Breast epithelium (tissue), 3 donors: ENCODE results near the gene LGALS7B.

Source experiments
- CTCF ChIP-seq, 3 donors: fragments of 450-650 bp; IDR thresholded peaks; one replicate each; pipeline ENCODE4 v1.5.1; 2016 to 2017; ENCODE audit warnings: antibody characterized with exemption in 3 of 3, mild to moderate bottlenecking in 3 of 3, moderate library complexity in 3 of 3
- POLR2A ChIP-seq: fragments of 450-650 bp; IDR thresholded peaks from one replicate; pipeline ENCODE4 v1.6.1; 2016; ENCODE audit warnings: antibody characterized with exemption, mild to moderate bottlenecking, moderate library complexity
- POLR2AphosphoS5 ChIP-seq, 3 donors: sonication (generic); formaldehyde crosslinking; IDR thresholded peaks; one replicate each; pipeline ENCODE4 v1.6.1; 2017; ENCODE audit warnings: antibody characterized with exemption in 3 of 3

- TF ChIP-seq CTCF (IDR thresholded peaks at IDR 0.05) (no peak), POLR2A (no peak), POLR2AphosphoS5 (IDR thresholded peaks at IDR 0.05) (no peak)
These were observed 44.1 kb downstream of the LGALS7B start for GRCh38 chr19:38833092-38833425.
